ENCODE measurements around the gene MOB3A.

MOB3A gene

GRCh38 chr19:2027361-2027760 lies 68.8 kb downstream of the MOB3A start:
- no peak overlapping the region for H3K4me2 ChIP-seq (ENCODE audit: low read length)
- no peaks in the 10 kb centered on the region for H3K9me3 ChIP-seq (ENCODE audit: control insufficient read depth, low read length)
- no peak overlapping the region for H2AFZ ChIP-seq
- no peaks in the 10 kb centered on the region for H3K36me3 ChIP-seq (ENCODE audit: control insufficient read depth, insufficient read depth, low read length)
- no peaks in the 10 kb centered on the region for H3K27me3 ChIP-seq (ENCODE audit: control insufficient read depth, insufficient read depth, low read length)
- H3K4me1 ChIP-seq = peaks cover 8% of the 10 kb centered on the region
- H3K79me2 ChIP-seq = no peaks in the 10 kb centered on the region
- no peak overlapping the region for H3K27ac ChIP-seq
- no peak overlapping the region for H3K9ac ChIP-seq
- TF ChIP-seq, protein P1, sequence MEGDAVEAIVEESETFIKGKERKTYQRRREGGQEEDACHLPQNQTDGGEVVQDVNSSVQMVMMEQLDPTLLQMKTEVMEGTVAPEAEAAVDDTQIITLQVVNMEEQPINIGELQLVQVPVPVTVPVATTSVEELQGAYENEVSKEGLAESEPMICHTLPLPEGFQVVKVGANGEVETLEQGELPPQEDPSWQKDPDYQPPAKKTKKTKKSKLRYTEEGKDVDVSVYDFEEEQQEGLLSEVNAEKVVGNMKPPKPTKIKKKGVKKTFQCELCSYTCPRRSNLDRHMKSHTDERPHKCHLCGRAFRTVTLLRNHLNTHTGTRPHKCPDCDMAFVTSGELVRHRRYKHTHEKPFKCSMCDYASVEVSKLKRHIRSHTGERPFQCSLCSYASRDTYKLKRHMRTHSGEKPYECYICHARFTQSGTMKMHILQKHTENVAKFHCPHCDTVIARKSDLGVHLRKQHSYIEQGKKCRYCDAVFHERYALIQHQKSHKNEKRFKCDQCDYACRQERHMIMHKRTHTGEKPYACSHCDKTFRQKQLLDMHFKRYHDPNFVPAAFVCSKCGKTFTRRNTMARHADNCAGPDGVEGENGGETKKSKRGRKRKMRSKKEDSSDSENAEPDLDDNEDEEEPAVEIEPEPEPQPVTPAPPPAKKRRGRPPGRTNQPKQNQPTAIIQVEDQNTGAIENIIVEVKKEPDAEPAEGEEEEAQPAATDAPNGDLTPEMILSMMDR (IDR thresholded peaks at IDR 0.05) = no peak
- H3K4me3 ChIP-seq (ENCODE audit: low read depth, low read length) = no peak overlapping the region

DNA sequence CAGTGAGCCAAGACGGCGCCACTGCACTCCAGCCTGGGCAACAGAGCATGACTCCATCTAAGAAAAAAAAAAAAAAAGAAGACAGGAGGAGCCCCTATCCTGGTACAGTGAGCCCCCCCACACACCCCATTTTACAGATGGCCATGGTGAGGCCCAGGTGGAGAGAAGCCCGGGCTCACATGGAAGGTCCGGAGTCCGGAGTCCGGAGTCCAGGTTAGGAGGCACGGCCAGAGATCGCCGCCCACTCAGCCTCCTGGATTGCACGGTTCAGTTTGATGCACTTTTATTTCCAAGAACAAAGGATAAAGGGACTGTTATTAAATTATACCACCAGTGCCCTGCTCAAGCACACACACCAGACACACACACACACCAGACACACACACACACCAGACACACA lies 69.4 kb downstream of the MOB3A start:
- no peak overlapping the region for H3K27ac ChIP-seq
- H3K27me3 ChIP-seq (ENCODE audit: control insufficient read depth, insufficient read depth, low read length) = no peaks in the 10 kb centered on the region
- TF ChIP-seq, protein P1 (IDR thresholded peaks at IDR 0.05) = no peak
- no peak overlapping the region for H3K4me2 ChIP-seq (ENCODE audit: low read length)
- H3K9ac ChIP-seq = no peak overlapping the region
- H3K9me3 ChIP-seq (ENCODE audit: control insufficient read depth, low read length) = no peaks in the 10 kb centered on the region
- H3K36me3 ChIP-seq (ENCODE audit: control insufficient read depth, insufficient read depth, low read length) = no peaks in the 10 kb centered on the region
- H3K79me2 ChIP-seq = no peaks in the 10 kb centered on the region
- peaks cover 4% of the 10 kb centered on the region for H3K4me1 ChIP-seq
- H3K4me3 ChIP-seq (ENCODE audit: low read depth, low read length) = no peak overlapping the region
- no peak overlapping the region for H2AFZ ChIP-seq

- H3K9ac ChIP-seq = no peak overlapping the region
- no peak overlapping the region for H3K27ac ChIP-seq
- H3K4me1 ChIP-seq = peaks cover 2% of the 10 kb centered on the region
- H3K9me3 ChIP-seq (ENCODE audit: control insufficient read depth, low read length) = no peaks in the 10 kb centered on the region
- H3K27me3 ChIP-seq (ENCODE audit: control insufficient read depth, insufficient read depth, low read length) = no peaks in the 10 kb centered on the region
- no peak overlapping the region for H3K4me3 ChIP-seq (ENCODE audit: low read depth, low read length)
- H2AFZ ChIP-seq = no peak overlapping the region
- no peaks in the 10 kb centered on the region for H3K79me2 ChIP-seq
- H3K4me2 ChIP-seq (ENCODE audit: low read length) = no peak overlapping the region
- H3K36me3 ChIP-seq (ENCODE audit: control insufficient read depth, insufficient read depth, low read length) = no peaks in the 10 kb centered on the region
- TF ChIP-seq, protein P1 (IDR thresholded peaks at IDR 0.05) = no peak
These were observed 73.8 kb downstream of the MOB3A start for GRCh38 chr19:2022289-2022688.

DNA sequence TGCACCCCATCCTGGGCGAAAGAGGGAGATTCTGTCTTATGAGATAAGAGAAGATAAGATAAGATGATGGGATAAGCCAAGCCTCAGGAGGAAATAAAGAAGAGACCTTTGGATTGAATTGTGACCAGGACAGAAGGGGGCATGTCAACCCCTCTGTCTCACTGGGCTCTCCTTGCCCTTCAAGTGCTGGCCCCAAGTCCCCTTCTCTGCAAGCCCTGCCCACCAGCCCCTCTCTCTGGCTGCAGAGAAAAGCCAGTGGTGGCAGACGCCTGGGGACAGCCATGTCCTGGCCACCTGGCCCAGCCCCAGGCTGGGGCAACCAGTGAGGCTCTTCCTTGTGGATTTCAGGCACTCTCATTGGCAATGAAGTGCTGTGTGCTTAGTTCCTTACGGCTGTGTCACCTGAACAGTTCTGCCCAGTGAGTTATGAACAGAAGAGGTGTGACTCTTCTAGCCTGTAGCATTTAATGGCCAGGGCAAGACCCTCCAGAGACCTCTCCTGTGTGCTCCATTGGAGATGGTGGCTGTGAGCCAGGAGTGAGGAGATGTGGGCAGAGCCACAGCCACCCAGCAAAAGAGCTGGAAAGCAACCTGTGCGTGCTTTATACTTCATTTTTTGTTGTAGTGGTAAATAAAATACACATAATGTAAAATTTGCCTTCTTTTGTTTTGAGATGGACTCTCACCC lies 74.5 kb downstream of the MOB3A start:
- Histone ChIP-seq H3K4me1 (peaks cover 2% of the 10 kb centered on the region), H3K9ac (no peak overlapping the region), H3K4me2 (ENCODE audit: low read length) (no peak overlapping the region), H3K9me3 (ENCODE audit: control insufficient read depth, low read length) (no peaks in the 10 kb centered on the region), H3K36me3 (ENCODE audit: control insufficient read depth, insufficient read depth, low read length) (no peaks in the 10 kb centered on the region), H3K27me3 (ENCODE audit: control insufficient read depth, insufficient read depth, low read length) (no peaks in the 10 kb centered on the region), H3K79me2 (no peaks in the 10 kb centered on the region), H3K27ac (no peak overlapping the region), H3K4me3 (ENCODE audit: low read depth, low read length) (no peak overlapping the region), H2AFZ (peak overlapping the region; percentile 46)
- TF ChIP-seq, protein P1 (IDR thresholded peaks at IDR 0.05) = no peak

Measured in parathyroid adenoma (tissue), 2 donors.